ENCODE measurements around the gene SLC11A1.

SLC11A1 gene

GRCh38 chr2:218405086-218405745, 23.1 kb downstream of the SLC11A1 start:
- DNase-seq (ENCODE audit: low read depth, low spot score): no peak

- DNase-seq (ENCODE audit: low read depth, low spot score): no peak
Measured at GRCh38 chr2:218405746-218406208, 23.7 kb downstream of the SLC11A1 start.

- no peak for DNase-seq (ENCODE audit: low read depth, low spot score)
Measured at GRCh38 chr2:218406209-218406948, 24.3 kb downstream of the SLC11A1 start.

- DNase-seq (ENCODE audit: low read depth, low spot score): no peak
Measured at GRCh38 chr2:218406949-218407618, 25.0 kb downstream of the SLC11A1 start.

GRCh38 chr2:218407717-218408116, 25.6 kb downstream of the SLC11A1 start:
- no peak for DNase-seq (ENCODE audit: low read depth, low spot score)

- DNase-seq (ENCODE audit: low read depth, low spot score): no peak
Measured at GRCh38 chr2:218418321-218418716, 36.2 kb downstream of the SLC11A1 start.

- DNase-seq (ENCODE audit: low read depth, low spot score): no peak
Measured at GRCh38 chr2:218418717-218419458, 36.8 kb downstream of the SLC11A1 start, which contains the start of gene VIL1. VIL1 (plus strand) TSS chr2:218419123; CDS start chr2:218423779, 4,656 bp downstream.

GRCh38 chr2:218419630-218420216, 37.6 kb downstream of the SLC11A1 start:
- DNase-seq (ENCODE audit: low read depth, low spot score): no peak

- no peak for DNase-seq (ENCODE audit: low read depth, low spot score)
Measured at GRCh38 chr2:218421027-218421426, 39.0 kb downstream of the SLC11A1 start.

- no peak for DNase-seq (ENCODE audit: low read depth, low spot score)
Measured at GRCh38 chr2:218422403-218423086, 40.5 kb downstream of the SLC11A1 start.

- DNase-seq (ENCODE audit: low read depth, low spot score): no peak
Measured at GRCh38 chr2:218423584-218423983, 41.5 kb downstream of the SLC11A1 start.

GRCh38 chr2:218425531-218425930, 43.5 kb downstream of the SLC11A1 start:
- no peak for DNase-seq (ENCODE audit: low read depth, low spot score)

GRCh38 chr2:218427741-218428140, 45.7 kb downstream of the SLC11A1 start:
- no peak for DNase-seq (ENCODE audit: low read depth, low spot score)

- DNase-seq (ENCODE audit: low read depth, low spot score): no peak
Measured at GRCh38 chr2:218428846-218429558, 46.9 kb downstream of the SLC11A1 start.

GRCh38 chr2:218429911-218430692, 48.0 kb downstream of the SLC11A1 start:
- no peak for DNase-seq (ENCODE audit: low read depth, low spot score)

- DNase-seq (ENCODE audit: low read depth, low spot score): no peak
Measured at GRCh38 chr2:218430721-218431120, 48.6 kb downstream of the SLC11A1 start.

GRCh38 chr2:218431878-218432277, 49.8 kb downstream of the SLC11A1 start:
- DNase-seq (ENCODE audit: low read depth, low spot score): no peak

- DNase-seq (ENCODE audit: low read depth, low spot score): no peak
Measured at GRCh38 chr2:218432676-218433365, 50.7 kb downstream of the SLC11A1 start.

GRCh38 chr2:218434456-218434855, 52.4 kb downstream of the SLC11A1 start:
- DNase-seq (ENCODE audit: low read depth, low spot score): no peak

Measured in iPS DF 19.7 (cell line).